WTC11 (cell line): ENCODE results near the gene LIMCH1.

Experiments used
- TP53 ChIP-seq: sonication (generic); formaldehyde crosslinking; IDR thresholded peaks from 2 replicates; pipeline ENCODE4 v1.8.1; 2023; ENCODE audit warnings: mild to moderate bottlenecking, missing genetic modification reagents
- TF ChIP-seq, protein P1 (sequence below): sonication (generic); formaldehyde crosslinking; conservative IDR thresholded peaks from 2 replicates; pipeline ENCODE4 v1.8.1; 2022; ENCODE audit warnings: mild to moderate bottlenecking, missing genetic modification reagents

GRCh38 chr4:41647383-41647782, 109.4 kb downstream of the LIMCH1 start:
- TF ChIP-seq, protein P1, sequence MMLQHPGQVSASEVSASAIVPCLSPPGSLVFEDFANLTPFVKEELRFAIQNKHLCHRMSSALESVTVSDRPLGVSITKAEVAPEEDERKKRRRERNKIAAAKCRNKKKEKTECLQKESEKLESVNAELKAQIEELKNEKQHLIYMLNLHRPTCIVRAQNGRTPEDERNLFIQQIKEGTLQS (CRISPR knock-in tag) = no peak
- TF ChIP-seq TP53 = no peak
